Gastrocnemius medialis (tissue), 4 donors: ENCODE results near the gene INPP5A.

ENCODE experiments used
- POLR2A ChIP-seq, 2 donors: fragments of 450-650 bp; IDR thresholded peaks; one replicate each; pipeline ENCODE4 v1.6.1; 2017; ENCODE audit warnings: antibody characterized with exemption in 2 of 2, mild to moderate bottlenecking in 2 of 2, moderate library complexity in 2 of 2
- TF ChIP-seq, protein P1 (sequence below), 5 experiments: fragments of 450-650 bp in 3 of 5; fragments of 200-600 bp in 2 of 5; sonication (generic) in 2 of 5; IDR thresholded peaks in 4 of 5; conservative IDR thresholded peaks in 1 of 5; 1 replicate in 4 of 5; 2 replicates in 1 of 5; pipeline ENCODE4 v1.5.1; 2016 to 2019; ENCODE audit warnings: antibody characterized with exemption in 5 of 5, mild to moderate bottlenecking in 3 of 5, moderate library complexity in 3 of 5

DNA sequence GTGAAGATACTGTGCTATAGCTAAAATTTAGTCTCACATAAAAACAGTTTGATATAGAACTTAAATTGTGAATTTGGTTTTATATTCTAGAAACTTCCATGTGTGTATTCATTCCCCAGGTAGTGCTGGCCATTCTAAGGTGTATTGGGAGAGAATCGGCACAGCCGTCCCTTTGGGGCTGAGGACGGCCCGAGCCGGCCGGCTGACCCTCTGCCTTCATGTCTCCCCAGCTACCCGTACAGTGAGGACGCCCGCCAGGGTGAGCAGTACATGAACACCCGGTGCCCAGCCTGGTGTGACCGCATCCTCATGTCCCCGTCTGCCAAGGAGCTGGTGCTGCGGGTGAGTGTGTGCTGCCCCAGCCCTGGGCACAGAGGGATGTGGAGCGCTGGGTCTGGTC, 239.9 kb downstream of the INPP5A start:
- TF ChIP-seq, protein P1, sequence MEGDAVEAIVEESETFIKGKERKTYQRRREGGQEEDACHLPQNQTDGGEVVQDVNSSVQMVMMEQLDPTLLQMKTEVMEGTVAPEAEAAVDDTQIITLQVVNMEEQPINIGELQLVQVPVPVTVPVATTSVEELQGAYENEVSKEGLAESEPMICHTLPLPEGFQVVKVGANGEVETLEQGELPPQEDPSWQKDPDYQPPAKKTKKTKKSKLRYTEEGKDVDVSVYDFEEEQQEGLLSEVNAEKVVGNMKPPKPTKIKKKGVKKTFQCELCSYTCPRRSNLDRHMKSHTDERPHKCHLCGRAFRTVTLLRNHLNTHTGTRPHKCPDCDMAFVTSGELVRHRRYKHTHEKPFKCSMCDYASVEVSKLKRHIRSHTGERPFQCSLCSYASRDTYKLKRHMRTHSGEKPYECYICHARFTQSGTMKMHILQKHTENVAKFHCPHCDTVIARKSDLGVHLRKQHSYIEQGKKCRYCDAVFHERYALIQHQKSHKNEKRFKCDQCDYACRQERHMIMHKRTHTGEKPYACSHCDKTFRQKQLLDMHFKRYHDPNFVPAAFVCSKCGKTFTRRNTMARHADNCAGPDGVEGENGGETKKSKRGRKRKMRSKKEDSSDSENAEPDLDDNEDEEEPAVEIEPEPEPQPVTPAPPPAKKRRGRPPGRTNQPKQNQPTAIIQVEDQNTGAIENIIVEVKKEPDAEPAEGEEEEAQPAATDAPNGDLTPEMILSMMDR (IDR thresholded peaks at IDR 0.05 in 4 of 5, conservative IDR thresholded peaks at IDR 0.05 in 1 of 5), result no peak
- TF ChIP-seq POLR2A (IDR thresholded peaks at IDR 0.05), result no peak
